Measurements from ENCODE around the gene BTN2A1.
"Not testable (repeated sequence)": the region's sequence is repeated elsewhere in the genome, so short reads cannot be mapped to it uniquely, and the experiment has no call there.

The BTN2A1 gene

DNA sequence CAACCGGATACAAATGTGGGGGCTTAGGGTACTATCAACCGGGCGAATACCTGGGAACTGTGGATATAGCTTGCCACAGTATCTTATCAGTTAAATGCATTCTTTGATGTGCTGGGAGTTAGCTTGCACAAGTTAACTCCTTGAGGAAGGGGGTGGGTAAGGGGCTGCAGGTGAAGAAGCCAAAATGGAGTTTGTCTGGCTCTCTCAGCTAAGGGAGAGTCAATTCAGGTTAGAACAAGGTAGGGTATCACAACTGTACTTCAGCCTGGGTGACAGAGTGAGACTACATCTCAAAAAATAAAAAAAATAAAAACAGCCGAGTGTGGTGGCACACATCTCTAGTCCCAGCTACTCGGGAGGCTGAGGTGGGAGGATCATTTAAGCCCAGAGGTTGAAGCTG, 33.8 kb downstream of the BTN2A1 start:
- no peak for FAIRE-seq
- no peak for DNase-seq (ENCODE audit: low spot score)

DNA sequence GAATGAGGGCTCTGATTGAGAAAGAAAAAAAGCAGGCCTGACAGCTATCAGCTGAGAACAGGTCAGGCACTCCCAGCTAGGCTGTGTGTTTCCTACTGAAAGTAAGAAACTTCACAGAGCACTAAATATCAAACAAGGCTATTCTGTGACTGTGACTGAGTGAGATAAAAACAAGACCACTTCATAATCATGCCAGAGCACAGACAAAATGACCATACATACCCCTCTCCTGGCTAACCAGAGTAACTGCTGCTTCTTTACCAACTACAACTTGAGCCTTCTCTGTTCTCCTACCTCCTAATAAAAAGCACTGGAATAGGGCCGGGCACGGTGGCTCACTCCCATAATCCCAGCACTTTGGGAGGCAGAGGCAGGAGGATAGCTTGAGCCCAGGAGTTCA, 35.5 kb downstream of the BTN2A1 start:
- FAIRE-seq: no peak
- DNase-seq (ENCODE audit: low spot score): no peak

DNA sequence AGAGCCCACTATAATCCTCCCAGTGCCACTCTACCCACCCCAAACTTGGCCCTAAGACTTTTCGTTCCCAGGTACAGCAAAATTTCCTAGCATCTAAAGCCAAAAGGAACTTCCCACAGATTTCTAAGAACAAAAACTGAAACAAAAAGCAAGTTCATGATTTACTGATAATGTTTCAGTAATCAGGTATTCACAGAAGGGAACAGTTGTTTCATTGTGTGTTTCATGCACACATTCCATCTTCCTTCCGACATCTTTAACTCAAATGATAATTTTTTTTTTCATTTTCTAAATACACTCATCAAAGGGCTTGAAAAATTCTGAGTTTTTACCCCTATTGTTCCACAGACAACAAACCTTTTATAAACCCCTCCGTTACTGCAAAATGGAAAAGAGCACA, 36.4 kb downstream of the BTN2A1 start:
- FAIRE-seq (no peak), DNase-seq (ENCODE audit: low spot score) (no peak)

DNA sequence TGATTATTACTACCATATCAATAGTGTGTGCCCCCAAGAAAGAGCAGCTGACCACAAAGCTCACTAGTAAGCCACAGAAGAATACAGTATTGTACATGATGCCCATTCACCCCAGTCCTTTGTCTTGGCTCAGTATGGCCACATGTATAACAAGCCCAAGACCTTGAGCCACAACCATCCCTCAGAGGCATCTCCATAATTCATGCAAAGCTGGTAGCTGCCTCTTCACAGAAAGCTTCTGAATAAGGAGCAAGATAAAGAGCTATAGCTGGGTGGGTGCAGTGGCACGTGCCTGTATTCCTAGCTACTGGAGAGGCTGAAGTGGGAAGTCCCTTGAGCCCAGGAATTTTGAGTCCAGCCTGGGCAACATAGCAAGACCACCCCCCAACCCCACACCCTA, 37.5 kb downstream of the BTN2A1 start:
- no peak for FAIRE-seq

DNA sequence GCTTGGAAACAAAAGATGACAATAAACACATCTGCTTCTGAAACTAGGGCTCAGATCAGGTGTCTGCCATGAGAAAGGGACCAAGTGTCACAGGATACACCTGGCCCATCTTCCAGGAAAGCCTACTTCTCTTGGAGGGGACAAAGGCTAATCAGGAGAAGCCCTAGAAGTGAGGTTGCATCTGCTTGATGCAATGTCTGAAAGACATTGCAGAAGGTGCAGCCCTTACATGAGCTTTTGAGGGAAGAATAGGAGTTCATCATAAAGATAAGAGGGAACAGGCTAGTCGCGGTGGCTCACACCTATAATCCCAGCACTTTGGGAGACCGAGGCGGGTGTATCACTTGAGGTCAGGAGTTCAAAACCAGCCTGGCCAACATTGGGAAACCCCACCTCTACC, 39.9 kb downstream of the BTN2A1 start:
- FAIRE-seq (no peak), DNase-seq (ENCODE audit: low spot score) (no peak)

More for the DNA sequence above, 37.5 kb downstream of the BTN2A1 start:
- no peak for DNase-seq (ENCODE audit: low spot score)

DNA sequence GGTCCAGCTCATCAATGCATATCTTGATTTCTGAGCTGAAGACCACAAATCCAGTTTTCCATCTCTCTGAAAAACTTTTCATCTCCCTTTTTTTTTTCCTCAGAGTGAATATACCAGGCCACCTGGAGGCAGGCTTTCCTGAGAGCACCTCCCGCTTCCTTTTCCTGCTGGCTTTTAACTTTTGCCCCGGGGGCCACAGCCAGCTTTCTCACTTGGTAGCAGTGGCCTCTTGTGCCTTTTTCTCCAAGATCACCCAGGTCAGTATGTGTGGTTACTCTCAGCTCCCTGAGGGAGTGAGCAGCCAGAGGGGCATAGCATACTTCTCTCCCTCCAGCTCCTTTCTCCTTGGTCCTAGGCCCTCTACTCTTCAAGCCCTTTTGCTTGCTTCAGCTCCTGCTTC, 42.3 kb downstream of the BTN2A1 start, which contains the start of gene BTN1A1:
Gene BTN1A1 (plus strand): TSS at position 202 of the 400 bp plus-strand sequence. CDS start 984 bp downstream, outside the sequence.
- DNase-seq (ENCODE audit: low spot score): no peak
- no peak for FAIRE-seq

DNA sequence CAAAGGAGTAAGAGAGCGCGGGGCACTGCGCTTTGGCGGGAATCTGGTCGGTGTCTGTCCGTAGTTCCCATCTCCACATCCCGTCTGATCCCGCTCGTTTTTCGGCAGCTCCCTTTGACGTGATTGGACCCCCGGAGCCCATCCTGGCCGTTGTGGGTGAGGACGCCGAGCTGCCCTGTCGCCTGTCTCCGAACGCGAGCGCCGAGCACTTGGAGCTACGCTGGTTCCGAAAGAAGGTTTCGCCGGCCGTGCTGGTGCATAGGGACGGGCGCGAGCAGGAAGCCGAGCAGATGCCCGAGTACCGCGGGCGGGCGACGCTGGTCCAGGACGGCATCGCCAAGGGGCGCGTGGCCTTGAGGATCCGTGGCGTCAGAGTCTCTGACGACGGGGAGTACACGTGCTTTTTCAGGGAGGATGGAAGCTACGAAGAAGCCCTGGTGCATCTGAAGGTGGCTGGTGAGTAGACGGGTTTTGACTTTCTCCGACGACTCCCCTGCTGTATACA, 43.8 kb downstream of the BTN2A1 start:
- DNase-seq (ENCODE audit: low spot score): no peak
- no peak for FAIRE-seq

DNA sequence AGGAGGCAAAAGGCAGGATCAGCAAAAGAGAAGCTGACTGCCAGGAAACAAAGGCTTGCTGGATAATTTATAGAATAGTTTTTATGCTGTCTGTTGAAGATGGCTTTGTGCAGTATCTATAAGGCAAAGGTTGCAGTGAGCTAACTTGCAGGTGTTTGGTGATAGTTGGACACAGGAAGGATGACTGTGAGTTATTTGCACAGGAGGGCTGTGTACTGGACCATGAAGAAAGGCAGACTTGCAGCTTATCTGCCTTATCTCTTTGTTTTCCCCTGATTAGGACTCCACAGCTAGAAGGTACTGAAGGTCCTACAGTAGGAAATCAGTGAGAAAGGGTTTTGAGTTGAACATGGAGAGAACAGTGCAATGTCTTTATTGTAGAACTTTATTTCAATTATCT, 44.4 kb downstream of the BTN2A1 start:
- FAIRE-seq (no peak), DNase-seq (ENCODE audit: low spot score) (no peak)

DNA sequence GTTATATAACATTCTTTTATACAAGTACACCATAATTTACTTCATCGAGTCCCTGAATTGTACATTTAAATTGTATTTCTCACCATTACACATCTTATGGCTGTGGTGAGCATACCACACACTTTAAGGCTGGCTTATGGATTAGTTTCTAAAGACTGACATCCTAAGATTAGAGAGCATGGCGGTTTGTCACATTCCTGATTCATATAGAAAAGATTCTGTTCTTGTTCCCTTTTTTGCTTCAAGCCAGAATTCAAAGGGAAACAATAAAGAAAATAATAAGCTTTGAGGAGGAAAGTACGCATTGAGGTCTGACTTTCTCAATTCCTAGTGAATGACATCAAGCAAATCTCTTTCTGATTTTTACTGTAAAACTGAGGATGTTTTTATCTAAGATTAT, 44.9 kb downstream of the BTN2A1 start:
- FAIRE-seq: no peak
- no peak for DNase-seq (ENCODE audit: low spot score)

DNA sequence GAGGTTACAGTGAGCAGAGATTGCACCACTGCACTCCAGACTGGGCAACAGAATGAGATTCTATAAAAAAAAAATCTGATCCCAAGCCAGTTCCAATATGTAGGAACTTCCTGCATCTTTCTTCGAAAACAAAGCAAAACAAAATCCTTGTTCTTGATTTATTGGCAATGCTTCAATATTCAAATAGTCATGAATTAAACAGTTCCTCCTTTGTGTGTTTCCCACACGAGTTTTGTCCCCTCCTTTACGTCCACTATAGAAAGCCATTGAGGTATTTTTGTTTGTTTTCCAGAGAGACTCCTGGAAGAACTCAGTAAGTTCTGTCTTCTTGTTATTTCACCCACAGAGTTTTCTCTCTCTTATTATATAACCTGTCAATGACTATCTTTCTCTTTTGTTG, 49.9 kb downstream of the BTN2A1 start:
- FAIRE-seq (no peak), DNase-seq (ENCODE audit: low spot score) (no peak)

DNA sequence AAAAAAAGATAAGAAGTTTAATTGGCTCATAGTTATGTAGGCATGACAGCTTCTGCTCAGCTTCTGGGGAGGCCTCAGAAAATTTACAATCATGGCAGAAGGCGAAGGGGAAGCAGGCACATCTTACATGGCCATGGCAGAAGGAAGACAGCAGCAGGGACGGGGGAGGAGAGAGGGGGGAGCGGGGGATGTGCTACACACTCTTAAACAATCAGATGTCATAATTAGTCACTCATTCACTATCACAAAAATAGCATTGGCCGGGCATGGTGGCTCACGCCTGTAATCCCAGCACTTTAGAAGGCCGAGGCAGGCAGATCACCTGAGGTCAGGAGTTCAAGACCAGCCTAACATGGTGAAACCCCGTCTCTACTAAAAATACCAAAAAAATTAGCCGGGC, 53.3 kb downstream of the BTN2A1 start:
- FAIRE-seq; DNase-seq (ENCODE audit: low spot score): not testable (repeated sequence)

DNA sequence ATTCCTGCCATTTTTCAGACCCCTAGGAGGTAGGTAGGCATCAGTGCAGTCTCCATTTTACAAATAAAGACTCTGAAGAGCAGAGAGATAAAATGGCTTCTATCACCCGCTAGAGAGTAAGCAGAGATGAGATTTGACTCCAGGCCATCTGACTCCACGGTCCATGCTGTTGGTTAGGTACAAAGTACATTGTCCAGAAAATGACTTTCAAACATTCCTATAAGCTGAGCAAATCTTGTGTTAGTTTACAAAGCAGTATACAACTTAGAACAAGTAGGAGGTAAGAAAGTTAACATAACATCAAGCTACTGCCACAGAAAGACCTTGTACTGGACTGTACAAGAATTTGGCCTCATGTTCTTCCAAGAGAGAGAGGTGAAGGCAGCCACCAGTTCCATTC, 57.2 kb downstream of the BTN2A1 start:
- FAIRE-seq (no peak), DNase-seq (ENCODE audit: low spot score) (no peak)

DNA sequence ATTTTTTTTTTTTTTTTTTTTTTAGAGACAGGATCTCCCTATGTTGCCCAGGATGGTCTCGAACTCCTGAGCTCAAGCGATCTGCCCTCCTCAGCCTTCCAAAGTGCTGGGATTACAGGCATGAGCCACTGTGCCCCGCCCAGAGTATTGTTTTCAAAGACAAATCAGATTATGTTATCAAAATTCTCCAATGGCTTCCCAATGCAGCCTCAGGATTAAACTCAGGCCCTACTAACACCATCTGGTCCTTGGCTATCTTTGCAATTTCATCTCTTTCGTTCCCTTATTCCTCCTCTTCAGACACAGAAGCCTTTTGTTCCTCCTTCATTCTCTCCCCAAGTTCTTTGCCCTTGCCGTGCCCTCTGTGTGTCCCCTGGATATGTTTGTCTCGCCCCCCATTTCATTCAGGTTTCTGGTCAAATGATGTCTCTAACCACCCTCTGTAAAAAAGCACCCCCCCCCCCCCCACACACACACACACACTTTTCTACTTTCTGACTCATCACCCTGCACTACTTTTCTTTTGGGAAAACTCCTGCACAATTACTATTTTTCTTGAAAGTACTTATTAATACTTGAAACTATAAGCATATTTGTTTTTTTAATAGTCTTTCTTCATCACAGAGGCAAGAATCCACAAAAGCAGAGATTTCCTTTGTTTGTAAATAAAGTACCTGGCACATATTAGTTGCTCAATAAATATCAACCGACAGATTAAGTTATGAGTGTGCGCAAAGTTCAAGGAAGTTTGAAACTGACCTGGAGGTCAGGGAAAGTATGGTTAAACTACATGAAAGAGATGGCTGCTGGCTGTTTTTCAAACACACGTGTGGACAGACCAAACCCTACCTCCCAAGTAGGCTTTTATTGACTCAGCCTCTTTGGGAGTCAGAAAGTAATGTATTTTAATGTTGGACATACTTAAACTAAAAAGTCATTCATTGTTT, 59.0 kb downstream of the BTN2A1 start:
- FAIRE-seq: no peak

More for the DNA sequence above, 59.0 kb downstream of the BTN2A1 start:
- DNase-seq (ENCODE audit: low spot score): no peak
